ENCODE data around the gene DDX54. TPM values are rescaled to one million over a fixed set of nuclear protein-coding genes. Genes with fewer than 3 reads are reported as not detected.

The DDX54 gene
- total RNA-seq, 2 donors from 2014 or later: 42.0 to 56.9 TPM

- DNase-seq (no peak), ATAC-seq (no peak)
- intact Hi-C loops (cut with DNase I, micrococcal nuclease): loop anchor here in 1 of 2 donors (5.0 kb wide), 1 partner anchor 124 kb away; no protein-coding TSS in a partner anchor
Observed at GRCh38 chr12:113170926-113171325, 14.4 kb downstream of the DDX54 start.

GRCh38 chr12:113170457-113170856 lies 14.8 kb downstream of the DDX54 start:
- ATAC-seq: no peak
- intact Hi-C loops (cut with DNase I, micrococcal nuclease): loop anchor here in 1 of 2 donors (5.0 kb wide), 1 partner anchor 123 kb away; no protein-coding TSS in a partner anchor
- DNase-seq: no peak

DNA sequence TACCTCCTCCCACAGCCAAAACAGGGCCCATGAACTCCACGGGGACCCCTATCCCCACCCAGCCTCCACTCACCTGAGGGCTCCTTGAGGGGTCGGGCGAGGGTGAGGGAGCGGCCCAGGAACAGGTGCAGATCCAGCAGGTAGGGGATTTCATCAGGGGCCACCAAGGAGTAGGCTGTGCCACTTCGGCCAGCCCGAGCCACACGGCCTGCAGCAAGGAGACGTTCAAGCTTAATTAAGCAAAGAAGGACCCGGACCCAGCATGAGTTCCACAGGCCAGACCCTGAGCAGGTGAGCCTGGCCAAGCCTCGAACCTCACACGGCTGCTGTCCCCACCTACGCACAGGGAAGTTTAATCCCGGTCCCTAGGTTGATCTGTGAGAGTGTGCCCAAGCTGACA lies 15.6 kb downstream of the DDX54 start:
- intact Hi-C loops (cut with DNase I, micrococcal nuclease): loop anchor here in 1 of 2 donors (5.0 kb wide), 1 partner anchor 122 kb away; no protein-coding TSS in a partner anchor
- ATAC-seq (no peak), DNase-seq (no peak)

DNA sequence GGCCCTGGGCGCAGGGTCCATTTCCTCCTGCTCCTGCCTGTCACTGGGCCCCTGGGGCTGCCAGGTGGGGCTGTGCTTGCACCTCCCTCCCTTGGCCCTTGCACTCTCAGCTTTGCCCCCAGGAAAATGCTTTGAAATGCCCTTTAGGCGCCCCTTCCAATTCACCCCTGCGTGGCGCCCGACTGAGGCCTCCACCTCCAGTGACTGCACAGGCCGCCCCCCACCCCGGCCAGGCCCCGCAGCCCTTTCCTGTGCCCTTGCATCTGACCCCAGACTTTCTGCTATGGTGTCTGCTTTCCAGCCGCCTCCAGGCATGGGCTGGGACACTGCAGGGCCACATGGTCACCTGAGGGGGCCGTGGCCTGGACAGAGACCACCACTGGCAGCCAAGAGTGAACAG lies 17.4 kb downstream of the DDX54 start:
- intact Hi-C loops (cut with DNase I, micrococcal nuclease): no loop called here
- DNase-seq (no peak), ATAC-seq (no peak)

- DNase-seq (no peak), ATAC-seq (no peak)
- intact Hi-C loops (cut with DNase I, micrococcal nuclease): no loop called here
Observed at GRCh38 chr12:113165521-113166450, 19.5 kb downstream of the DDX54 start.

- ATAC-seq: no peak
- no peak for DNase-seq
- intact Hi-C loops (cut with DNase I, micrococcal nuclease): no loop called here
Observed at GRCh38 chr12:113164014-113164413, 21.3 kb downstream of the DDX54 start.

GRCh38 chr12:113163030-113163360 lies 22.3 kb downstream of the DDX54 start:
- intact Hi-C loops (cut with DNase I, micrococcal nuclease): no loop called here
- ATAC-seq: no peak
- DNase-seq: no peak

GRCh38 chr12:113162102-113163029 lies 22.9 kb downstream of the DDX54 start:
- DNase-seq (no peak), ATAC-seq (no peak)
- intact Hi-C loops (cut with DNase I, micrococcal nuclease): no loop called here

DNA sequence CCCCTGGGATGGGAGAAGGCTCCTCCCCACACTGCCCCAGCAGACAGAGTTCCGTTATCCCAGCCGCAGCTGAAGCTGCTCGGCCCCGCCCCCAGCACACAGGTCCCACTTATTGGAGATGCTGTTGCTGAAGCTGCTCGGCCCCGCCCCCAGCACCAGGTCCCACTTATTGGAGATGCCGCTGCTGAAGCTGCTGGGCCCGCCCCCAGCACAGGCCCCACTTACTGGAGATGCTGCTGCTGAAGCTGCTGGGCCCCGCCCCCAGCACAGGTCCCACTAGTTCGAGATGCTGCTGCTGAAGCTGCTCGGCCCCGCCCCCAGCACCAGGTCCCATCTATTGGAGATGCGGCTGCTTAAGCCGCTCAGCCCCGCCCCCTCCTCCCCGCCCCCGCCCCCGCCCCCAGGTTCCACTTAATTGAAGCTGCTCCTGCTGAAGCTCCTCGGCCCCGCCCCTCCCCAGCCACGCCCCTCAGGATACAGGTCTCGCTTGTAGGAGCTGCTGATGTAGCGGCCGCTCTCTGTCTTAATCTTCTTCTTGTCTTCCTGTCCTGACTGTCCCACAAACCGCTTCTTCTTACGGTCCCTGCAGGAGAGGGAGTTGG lies 23.8 kb downstream of the DDX54 start:
- DNase-seq: no peak
- ATAC-seq: peak; percentile 12
- intact Hi-C loops (cut with DNase I, micrococcal nuclease): no loop called here

GRCh38 chr12:113159937-113160336 lies 25.3 kb downstream of the DDX54 start:
- DNase-seq (no peak), ATAC-seq (no peak)
- intact Hi-C loops (cut with DNase I, micrococcal nuclease): loop anchor here in 1 of 2 donors (10.0 kb wide), 1 partner anchor 105 kb away; the partner anchor contains the start of gene DTX1

DNA sequence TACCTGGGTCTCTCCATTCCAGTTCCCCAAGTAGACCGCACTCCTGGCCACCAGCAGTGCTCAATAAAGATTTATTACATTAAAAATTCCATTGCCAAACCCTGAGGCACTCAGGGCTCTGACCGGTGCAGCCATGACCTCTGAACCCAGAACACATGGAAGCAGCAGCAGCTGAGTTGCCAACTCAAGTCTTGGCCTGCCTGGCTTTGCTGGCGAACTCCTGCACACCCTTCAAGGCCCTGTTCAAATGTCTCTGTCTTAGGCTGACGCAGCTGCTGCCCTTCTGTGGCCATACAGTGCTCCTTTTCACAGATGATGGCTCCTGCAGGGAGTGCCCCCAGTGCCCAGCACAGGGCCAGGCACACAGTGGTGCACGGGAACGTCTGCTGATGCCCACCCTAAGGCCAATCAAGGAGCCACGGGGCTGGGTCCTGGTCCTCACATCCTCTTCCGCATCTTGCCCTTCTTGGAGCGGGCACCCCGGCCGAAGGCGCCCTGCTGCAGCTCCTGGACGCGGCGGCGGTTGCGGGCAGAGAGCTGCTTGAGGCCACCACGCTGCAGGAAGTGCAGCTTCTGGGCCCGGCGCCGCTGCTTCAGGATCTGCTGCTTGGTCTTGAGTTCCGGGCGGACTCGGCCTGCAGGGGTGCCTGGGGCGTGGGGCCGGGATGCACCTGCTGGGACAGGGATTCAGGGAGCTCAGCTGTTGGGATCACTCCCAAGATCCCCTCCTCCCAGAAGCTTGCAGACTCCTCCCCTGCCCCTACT lies 26.7 kb downstream of the DDX54 start:
- ATAC-seq (no peak), DNase-seq (no peak)
- intact Hi-C loops (cut with DNase I, micrococcal nuclease): loop anchor here in 1 of 2 donors (10.0 kb wide), 1 partner anchor 104 kb away; the partner anchor contains the start of gene DTX1

- DNase-seq (no peak), ATAC-seq (no peak)
- intact Hi-C loops (cut with DNase I, micrococcal nuclease): loop anchor here in 1 of 2 donors (10.0 kb wide), 1 partner anchor 103 kb away; the partner anchor contains the start of gene DTX1
Observed at GRCh38 chr12:113157218-113157859, 27.9 kb downstream of the DDX54 start.

- intact Hi-C loops (cut with DNase I, micrococcal nuclease): loop anchor here in 1 of 2 donors (10.0 kb wide), 1 partner anchor 101 kb away; the partner anchor contains the start of gene DTX1
- ATAC-seq: no peak
- DNase-seq: no peak
Observed at GRCh38 chr12:113155646-113156045, 29.6 kb downstream of the DDX54 start.

GRCh38 chr12:113155060-113155459 lies 30.2 kb downstream of the DDX54 start:
- no peak for ATAC-seq
- intact Hi-C loops (cut with DNase I, micrococcal nuclease): loop anchor here in 1 of 2 donors (10.0 kb wide), 1 partner anchor 100 kb away; the partner anchor contains the start of gene DTX1

DNA sequence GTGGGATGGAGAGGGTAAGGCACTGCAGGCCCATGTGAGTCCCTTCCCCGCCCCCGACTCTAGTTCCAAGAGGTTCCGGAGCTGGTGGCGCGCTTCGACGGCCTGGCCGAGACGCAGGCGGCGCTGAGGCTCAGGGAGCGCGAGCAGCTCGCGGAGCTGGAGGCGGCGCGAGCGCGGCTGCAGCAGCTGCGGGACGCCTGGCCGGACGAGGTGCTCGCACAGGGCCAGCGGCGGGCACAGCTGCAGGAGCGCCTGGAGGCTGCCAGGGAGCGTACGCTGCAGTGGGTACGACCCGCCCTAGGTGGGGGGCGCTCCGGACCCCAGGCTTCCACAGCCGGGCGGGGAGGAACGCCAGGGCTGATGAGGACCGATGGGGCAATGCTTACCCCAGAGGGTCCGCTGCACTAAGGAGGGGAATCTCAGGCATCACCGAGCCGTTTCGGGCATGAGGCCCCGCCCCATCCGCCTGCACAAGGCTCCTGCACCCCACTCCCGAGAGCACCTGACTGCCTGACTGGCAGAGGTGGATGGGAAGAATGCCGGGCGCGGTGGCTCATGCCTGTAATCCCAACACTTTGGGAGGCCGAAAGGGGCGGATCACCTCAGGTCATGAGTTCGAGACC lies 30.8 kb downstream of the DDX54 start:
- DNase-seq (peak in 1 of 2 donors; percentile 33), ATAC-seq (peak; percentile 23)
- intact Hi-C loops (cut with DNase I, micrococcal nuclease): loop anchor here in 1 of 2 donors (10.0 kb wide), 1 partner anchor 100 kb away; the partner anchor contains the start of gene DTX1

More at GRCh38 chr12:113155060-113155459, 30.2 kb downstream of the DDX54 start:
- no peak for DNase-seq

DNA sequence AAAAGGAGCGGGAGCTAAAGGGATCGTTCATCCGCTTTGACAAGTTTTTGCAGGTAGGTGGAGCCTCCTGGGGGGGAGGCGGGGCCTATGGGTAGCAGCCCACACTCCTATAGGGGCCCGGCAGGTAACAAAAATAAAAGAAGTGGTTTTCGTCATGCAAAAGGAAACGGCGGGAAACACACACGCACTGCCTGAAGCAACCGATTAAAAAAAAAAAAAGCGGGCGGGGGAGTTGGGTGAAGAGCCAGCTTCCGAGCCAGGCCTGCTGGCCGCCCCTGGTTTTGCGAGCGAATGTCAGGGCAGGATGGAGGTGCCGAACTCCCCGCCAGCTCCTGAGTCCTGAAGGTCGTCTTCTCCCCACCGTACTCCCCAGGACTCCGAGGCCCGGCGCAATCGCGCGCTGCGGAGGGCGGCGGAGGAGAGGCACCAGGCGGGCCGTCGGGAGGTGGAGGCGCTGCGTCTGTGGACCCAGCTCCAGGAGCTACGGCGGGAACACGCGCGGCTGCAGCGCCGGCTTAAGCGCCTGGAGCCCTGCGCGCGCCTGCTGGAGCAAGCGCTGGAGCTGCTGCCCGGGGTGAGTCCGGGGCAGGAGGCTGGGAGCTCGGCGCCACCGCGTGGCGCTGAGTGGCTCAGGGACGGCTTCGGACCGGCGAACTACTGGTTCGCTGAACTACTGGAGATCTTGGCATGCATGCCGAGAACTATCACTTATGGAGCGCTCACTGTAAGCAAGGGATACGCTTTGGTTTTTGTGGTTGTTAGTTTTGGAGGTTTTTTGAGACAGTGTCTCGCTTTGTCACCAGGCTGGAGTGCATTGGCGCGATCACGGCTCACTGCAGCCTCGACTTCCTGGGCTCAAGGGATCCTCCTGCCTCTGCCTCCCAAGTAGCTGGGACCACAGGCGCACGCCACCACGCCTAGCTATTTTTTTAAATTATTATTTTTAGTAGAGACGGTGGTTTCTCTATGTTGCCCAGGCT lies 32.2 kb downstream of the DDX54 start:
- peak; percentile 90 for ATAC-seq
- intact Hi-C loops (cut with DNase I, micrococcal nuclease): loop anchor here in 1 of 2 donors (10.0 kb wide), 1 partner anchor 98 kb away; the partner anchor contains the start of gene DTX1

More for the DNA sequence above, 32.2 kb downstream of the DDX54 start:
- peak; percentile 62 to 78 for DNase-seq
